Measurements from ENCODE around the gene IL34.

Gene IL34

DNA sequence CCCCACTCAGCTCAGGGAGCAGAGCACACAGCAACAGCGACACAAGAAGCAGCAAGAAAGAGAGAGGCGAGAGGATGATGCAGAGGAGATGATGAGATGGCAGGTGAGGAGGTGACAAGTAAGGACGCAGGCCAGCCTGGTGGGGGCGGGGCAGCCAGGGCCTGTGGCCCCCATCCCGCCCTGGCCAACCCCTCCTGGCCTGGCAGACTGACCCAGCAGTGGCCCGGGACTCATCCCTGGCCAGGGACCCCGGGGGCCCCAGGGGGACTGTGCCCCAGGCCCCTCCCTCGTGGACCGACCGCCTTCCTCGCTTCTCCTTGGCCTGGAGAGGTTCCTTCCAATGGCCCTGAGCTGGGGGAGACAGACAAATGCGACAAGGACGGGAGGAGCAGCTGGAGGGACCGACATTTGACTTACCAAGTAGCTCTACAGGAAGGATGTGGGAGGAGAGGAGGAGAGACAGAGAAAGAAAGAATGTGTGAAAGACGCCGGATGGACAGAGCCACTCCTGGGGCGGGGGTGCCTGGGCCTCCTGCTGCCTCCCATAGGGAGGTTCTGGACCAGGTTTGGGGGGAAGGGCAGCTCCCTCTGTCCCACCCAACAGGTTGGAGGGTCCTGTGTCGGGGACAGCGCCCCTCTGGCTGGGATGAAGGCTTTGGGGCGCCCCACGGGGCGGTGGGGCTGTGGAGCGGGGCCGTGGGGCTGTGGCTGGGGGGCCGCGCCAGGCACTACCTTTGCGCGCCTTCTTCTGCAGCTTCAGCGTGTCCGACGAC is 32.7 kb downstream of the IL34 start:
- no peak for DNase-seq

DNA sequence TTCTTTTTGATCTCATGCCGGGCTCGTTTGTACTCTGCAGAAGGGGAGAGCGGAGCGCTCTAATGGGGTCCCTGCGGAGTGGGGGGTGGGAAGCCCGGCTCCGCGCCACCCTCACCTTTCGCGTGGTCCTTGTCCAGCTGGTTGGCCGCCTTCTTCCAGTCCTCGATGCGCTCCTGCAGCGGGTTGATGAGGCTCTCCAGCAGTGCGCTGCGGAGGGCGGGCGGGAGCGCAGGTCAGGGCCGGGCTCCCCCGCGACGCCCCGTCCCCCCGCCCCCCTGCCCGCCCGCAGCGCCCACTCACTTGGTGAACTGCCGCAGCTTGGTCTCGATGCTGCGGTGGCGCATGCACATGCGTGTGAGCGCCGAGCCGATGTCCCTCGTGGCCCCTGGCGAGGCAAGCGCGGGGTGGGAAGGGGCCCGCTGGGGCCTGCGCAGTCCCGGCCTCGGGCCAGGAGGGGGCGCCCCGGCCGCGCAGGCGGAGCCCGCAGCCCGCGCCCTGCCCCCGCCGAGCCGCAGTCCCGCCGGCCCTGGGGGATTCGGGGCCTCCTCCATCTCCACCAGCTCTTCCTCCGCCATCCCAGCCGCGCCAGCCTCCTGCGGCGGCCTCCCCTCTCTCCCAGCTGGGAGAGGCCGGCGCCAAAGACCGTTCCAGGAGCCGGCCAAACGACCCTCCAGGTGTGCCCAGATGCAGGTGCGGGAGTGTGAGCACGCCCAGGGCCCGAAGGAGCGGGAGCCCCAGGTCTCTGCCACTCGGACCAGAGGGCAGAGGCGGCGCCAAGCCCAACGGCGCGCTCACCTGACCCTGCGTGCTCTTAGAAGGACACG is 33.5 kb downstream of the IL34 start:
- DNase-seq, result no peak

DNA sequence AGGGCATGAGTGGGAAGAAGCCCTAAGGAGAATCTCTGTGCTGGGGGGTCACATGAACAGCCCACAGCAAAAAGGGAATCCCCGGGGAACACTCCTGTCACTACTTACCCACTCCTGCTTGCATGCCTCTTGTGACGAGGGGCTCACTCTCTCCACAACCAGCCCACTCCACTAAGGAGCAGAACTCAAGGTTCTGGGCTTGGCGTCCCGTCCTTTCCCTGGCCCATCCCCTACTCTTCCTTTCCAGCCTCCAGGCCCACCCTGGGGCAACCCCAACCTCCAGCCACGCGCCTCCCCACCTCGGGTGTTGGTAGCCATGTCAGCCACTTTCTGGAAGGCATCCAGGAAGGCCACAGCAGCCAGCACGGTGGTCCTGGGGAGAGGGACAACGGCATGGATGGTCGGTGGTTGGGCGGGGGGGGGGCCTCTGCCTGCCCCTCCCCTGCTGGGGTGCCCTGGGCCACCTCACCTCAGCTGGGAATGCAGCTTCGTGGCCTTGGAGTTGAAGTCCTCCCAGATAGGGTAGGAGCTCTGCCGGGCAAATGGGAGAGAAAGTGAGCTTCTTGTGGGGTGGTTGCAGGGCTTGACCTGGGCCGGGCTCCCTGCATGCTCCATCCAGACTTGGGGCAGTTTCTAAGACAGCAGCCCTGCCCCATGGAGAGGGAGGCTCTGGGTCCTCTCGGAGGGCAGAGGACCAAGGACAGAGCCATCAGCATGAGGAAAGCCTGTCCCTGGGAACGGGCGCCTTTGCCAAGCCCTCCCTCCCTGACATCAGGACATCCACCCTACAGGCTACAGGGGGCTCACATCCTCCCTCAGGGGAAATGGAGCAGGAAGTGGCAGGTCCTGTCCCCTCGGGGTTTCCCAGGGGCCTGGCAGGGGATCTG is 34.4 kb downstream of the IL34 start:
- DNase-seq, result no peak

- DNase-seq, result no peak
These were observed 35.3 kb downstream of the IL34 start for GRCh38 chr16:70681382-70682238.

- no peak for DNase-seq
These were observed 36.1 kb downstream of the IL34 start for GRCh38 chr16:70682239-70683145.

GRCh38 chr16:70683146-70683944 is 37.0 kb downstream of the IL34 start:
- no peak for DNase-seq

DNA sequence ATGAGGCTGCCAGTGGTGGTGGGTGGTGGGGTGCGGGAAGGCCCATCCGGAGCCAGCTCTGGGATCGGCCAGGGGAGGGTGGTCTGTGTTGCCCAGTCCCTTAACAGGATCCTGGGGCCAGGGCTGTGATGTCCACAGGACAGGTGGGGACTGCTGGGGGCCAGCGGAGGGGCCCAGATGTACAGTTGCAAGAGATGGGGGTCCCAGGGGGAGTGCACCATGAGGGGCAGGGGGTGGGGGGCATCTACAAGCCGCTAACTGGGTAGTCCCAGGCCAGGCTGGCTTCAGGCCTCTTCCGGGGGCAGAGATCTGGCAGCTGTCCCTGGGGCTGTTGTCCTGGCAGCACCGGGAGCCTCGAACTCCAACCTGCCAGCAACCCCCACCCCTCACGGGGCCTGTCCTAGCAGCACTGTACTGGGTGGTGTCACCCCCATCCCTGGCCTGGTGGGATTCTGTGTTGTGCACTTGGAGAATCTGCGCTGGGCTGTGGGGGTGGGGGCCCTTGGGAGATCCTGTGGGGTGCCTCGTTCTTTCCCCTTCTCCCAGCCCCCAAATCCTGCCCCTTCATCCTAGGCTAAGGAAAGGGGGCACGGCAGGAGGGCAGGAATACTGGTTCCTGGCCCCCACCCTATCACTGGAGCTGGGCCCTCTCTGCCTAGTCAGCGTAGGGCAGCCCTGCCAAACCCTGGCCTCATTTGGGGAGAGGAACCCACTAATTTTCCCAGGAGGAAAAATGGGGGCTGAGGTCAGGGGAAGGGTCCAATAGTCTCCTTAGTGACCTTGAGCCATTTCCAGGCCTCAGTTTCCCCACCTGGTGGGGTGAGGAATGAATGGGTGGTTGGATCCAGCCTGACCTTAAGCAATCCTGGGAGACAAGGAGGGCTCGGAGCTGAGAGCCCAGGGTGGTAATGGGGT is 38.0 kb downstream of the IL34 start:
- DNase-seq, result no peak

DNA sequence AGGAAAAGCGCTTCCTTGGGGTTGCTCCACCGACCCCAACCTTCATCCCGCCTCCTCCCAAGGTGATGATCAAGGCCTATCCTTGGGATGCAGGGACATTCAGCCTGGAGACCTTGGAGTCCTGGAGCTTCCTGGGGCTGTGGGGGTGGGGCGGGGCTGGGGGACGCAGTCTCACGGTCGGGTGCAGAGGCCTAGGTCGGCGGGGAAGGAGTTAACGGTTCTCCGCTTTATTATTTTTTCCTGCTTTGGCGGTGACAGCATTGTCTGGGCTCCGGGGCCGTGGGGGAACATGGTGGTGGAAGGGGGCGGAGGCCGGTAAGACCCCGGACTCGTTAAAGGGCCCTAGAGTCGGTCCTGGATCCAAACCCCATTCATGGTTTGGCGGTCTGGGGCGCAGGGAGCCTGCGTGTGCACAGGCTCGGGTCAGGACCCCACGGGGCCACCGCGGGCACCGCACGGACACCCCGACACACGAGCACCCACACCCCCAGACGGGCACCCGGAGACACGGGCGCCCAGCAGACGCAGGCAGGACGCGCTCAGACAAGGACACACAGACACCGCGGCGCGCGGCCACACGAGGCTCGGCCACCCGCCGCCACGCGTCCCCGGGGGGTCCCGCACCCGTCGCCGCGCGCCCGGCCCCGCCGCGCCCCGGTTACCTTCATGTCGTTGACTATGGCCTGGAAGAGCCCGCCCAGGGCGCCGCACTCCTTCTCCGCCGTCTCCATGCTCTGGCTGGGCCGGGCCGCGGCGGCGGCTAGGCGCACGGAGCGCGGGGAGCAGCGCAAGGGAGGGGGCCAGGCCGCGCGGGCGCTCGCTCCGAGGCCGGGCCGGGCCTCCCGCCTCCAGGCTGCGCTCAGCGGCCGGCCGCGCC is 38.9 kb downstream of the IL34 start:
- DNase-seq, result no peak

- peak; percentile 66 to 71 for DNase-seq
These were observed 39.6 kb downstream of the IL34 start, which contains the start of gene MTSS2 for GRCh38 chr16:70685938-70686375. Gene MTSS2, minus strand, starts transcription at chr16:70686053. Its CDS starts 262 bp downstream, at chr16:70685791.

- no peak for DNase-seq
These were observed 40.2 kb downstream of the IL34 start for GRCh38 chr16:70686376-70687101.

- DNase-seq, result no peak
These were observed 40.7 kb downstream of the IL34 start for GRCh38 chr16:70687102-70687511.

DNA sequence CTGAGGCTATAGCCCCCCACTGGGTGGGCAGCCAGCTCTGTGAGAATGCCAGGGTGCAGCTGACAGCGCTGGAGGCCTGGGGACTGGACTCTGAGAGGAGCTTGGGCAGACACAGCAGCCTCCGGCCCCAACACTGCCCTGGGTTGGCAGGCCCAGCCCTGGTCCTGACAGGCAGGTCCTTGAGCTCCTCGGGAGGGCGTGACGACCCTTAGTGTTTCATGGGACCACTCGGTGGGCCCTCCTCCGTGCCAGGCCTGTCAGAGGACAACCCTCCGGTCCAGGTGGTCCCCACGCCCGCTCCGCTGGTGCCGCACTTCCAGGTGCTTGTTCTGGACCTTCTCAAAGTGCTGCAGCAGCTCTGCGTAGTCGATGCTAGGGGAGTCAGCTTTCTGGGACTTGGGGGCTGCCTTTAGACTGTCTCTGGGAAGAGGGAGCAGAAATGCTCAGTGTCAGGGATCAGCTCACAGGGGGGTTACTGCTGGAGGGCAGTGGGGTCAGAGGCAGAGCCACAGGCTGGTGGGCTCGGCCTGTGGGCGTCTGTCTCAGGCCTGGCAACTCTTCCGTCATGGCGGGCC is 41.4 kb downstream of the IL34 start:
- DNase-seq, result no peak

DNA sequence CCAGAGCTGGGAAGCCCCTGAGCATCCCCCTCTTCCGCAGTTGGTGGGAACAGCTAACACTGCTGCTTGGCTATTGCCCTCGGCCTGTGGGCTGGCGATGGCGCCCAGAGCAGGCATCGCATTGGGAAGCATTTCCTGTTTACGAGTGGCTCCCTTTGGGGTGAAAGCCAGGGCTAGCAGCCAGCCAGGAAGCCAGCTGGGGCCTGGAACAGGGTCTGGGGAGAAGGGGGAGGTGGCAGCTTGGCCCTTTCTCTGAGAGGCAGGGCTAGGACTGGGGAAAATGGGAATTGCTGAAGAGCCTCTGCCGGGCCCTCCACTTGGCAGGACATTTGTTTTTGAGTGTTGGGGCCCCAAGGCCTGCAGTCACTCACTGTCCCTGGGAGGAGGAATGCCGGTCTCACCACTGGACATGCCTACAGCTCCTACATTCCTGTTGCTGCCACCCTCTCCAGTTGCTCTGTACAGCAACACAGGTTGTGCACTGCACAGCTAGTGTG is 41.9 kb downstream of the IL34 start:
- DNase-seq, result no peak

- no peak for DNase-seq
These were observed 42.9 kb downstream of the IL34 start for GRCh38 chr16:70689035-70689969.

Measured in NCI-H1930 (cell line).